ENCODE results near the gene HS6ST1. TPM values are rescaled to one million over a fixed set of nuclear protein-coding genes. Genes with fewer than 3 reads are reported as not detected.

HS6ST1 gene
- total RNA-seq, 4 donors from 2014 or later, result 16.1 to 38.6 (median 26.5) TPM

- TF ChIP-seq POLR2AphosphoS5 (IDR thresholded peaks at IDR 0.05), result no peak
- no peak for DNase-seq
- Histone ChIP-seq H3K4me3 (no peak overlapping the region), H3K27me3 (no peaks in the 10 kb centered on the region), H3K9me3 (no peaks in the 10 kb centered on the region), H3K36me3 (no peaks in the 10 kb centered on the region), H3K4me1 (peaks cover 0 to 5% (median 3%) of the 10 kb centered on the region in 4 donors), H3K27ac (no peak overlapping the region)
- intact Hi-C loops (cut with DNase I; ENCODE audit: low total_unique reads), result no loop called here
- 84% methylated on average over 12 of the region's 12 CpGs; no CpG with 5 or more reads in 1 of the 2 donors for WGBS, 2 donors (ENCODE audit: low coverage in 1 of 2)
- in situ Hi-C loops (cut with MboI; ENCODE audit: low pct_ligation_motif_present in 1 of 4, low pct_unique_long_range_greater_than_20kb in 1 of 4, low sequenced_read_pairs in 3 of 4), result no loop called here
These were observed 46.7 kb upstream of the HS6ST1 start for GRCh38 chr2:128365217-128365905.

GRCh38 chr2:128364441-128364911, 45.8 kb upstream of the HS6ST1 start:
- H3K36me3 ChIP-seq, result no peaks in the 10 kb centered on the region
- no peaks in the 10 kb centered on the region for H3K9me3 ChIP-seq
- H3K4me1 ChIP-seq, result peaks cover 0 to 5% (median 3%) of the 10 kb centered on the region in 4 donors
- H3K27ac ChIP-seq, result no peak overlapping the region
- WGBS, 2 donors (ENCODE audit: low coverage in 1 of 2), result 90% methylated on average over 8 of the region's 8 CpGs; no CpG with 5 or more reads in 1 of the 2 donors
- TF ChIP-seq CTCF (IDR thresholded peaks at IDR 0.05), result no peak
- TF ChIP-seq EP300 (IDR thresholded peaks at IDR 0.05; ENCODE audit: low read depth), result no peak
- no peak for TF ChIP-seq POLR2A (IDR thresholded peaks at IDR 0.05)
- TF ChIP-seq POLR2AphosphoS5 (IDR thresholded peaks at IDR 0.05), result no peak
- H3K4me3 ChIP-seq, result no peak overlapping the region
- no peak for DNase-seq
- H3K27me3 ChIP-seq, result no peaks in the 10 kb centered on the region
- intact Hi-C loops (cut with DNase I; ENCODE audit: low total_unique reads), result no loop called here
- in situ Hi-C loops (cut with MboI; ENCODE audit: low pct_ligation_motif_present in 1 of 4, low pct_unique_long_range_greater_than_20kb in 1 of 4, low sequenced_read_pairs in 3 of 4), result no loop called here

- WGBS, 2 donors (ENCODE audit: low coverage in 1 of 2), result 69 to 85% methylated on average over 3 to 11 of the region's 11 CpGs
- no peaks in the 10 kb centered on the region for H3K9me3 ChIP-seq
- intact Hi-C loops (cut with DNase I; ENCODE audit: low total_unique reads) (no loop called here), in situ Hi-C loops (cut with MboI; ENCODE audit: low pct_ligation_motif_present in 1 of 4, low pct_unique_long_range_greater_than_20kb in 1 of 4, low sequenced_read_pairs in 3 of 4) (no loop called here)
- TF ChIP-seq POLR2A (IDR thresholded peaks at IDR 0.05), result no peak
- H3K4me3 ChIP-seq, result no peak overlapping the region
- no peak for DNase-seq
- no peaks in the 10 kb centered on the region for H3K36me3 ChIP-seq
- H3K4me1 ChIP-seq, result peaks cover 0 to 5% (median 3%) of the 10 kb centered on the region in 4 donors
- H3K27ac ChIP-seq, result no peak overlapping the region
- H3K27me3 ChIP-seq, result no peaks in the 10 kb centered on the region
These were observed 45.3 kb upstream of the HS6ST1 start for GRCh38 chr2:128363934-128364361.

- H3K27me3 ChIP-seq, result no peaks in the 10 kb centered on the region
- WGBS, 2 donors (ENCODE audit: low coverage in 1 of 2), result 40% methylated on average over 6 of the region's 6 CpGs; no CpG with 5 or more reads in 1 of the 2 donors
- H3K4me1 ChIP-seq, result peaks cover 0 to 5% (median 3%) of the 10 kb centered on the region in 4 donors
- in situ Hi-C loops (cut with MboI; ENCODE audit: low pct_ligation_motif_present in 1 of 4, low pct_unique_long_range_greater_than_20kb in 1 of 4, low sequenced_read_pairs in 3 of 4), result no loop called here
- TF ChIP-seq POLR2A (IDR thresholded peaks at IDR 0.05) (no peak), POLR2AphosphoS5 (IDR thresholded peaks at IDR 0.05) (no peak)
- H3K4me3 ChIP-seq, result no peak overlapping the region
- H3K9me3 ChIP-seq, result no peaks in the 10 kb centered on the region
- H3K36me3 ChIP-seq, result no peaks in the 10 kb centered on the region
- peak overlapping the region in 1 of 4 donors; percentile 5 for H3K27ac ChIP-seq
- intact Hi-C loops (cut with DNase I; ENCODE audit: low total_unique reads), result no loop called here
- DNase-seq, result peak; percentile 19
These were observed 44.2 kb upstream of the HS6ST1 start for GRCh38 chr2:128362889-128363228.

- TF ChIP-seq POLR2A (IDR thresholded peaks at IDR 0.05) (no peak), CTCF (IDR thresholded peaks at IDR 0.05) (no peak), EP300 (IDR thresholded peaks at IDR 0.05; ENCODE audit: low read depth) (no peak), POLR2AphosphoS5 (IDR thresholded peaks at IDR 0.05) (no peak)
- no peak overlapping the region for H3K4me3 ChIP-seq
- DNase-seq, result no peak
- H3K4me1 ChIP-seq, result peaks cover 0 to 5% (median 3%) of the 10 kb centered on the region in 4 donors
- peak overlapping the region in 1 of 4 donors; percentile 5 for H3K27ac ChIP-seq
- 70 to 95% methylated on average over 4 to 12 of the region's 12 CpGs for WGBS, 2 donors (ENCODE audit: low coverage in 1 of 2)
- no peaks in the 10 kb centered on the region for H3K36me3 ChIP-seq
- intact Hi-C loops (cut with DNase I; ENCODE audit: low total_unique reads) (no loop called here), in situ Hi-C loops (cut with MboI; ENCODE audit: low pct_ligation_motif_present in 1 of 4, low pct_unique_long_range_greater_than_20kb in 1 of 4, low sequenced_read_pairs in 3 of 4) (no loop called here)
- H3K27me3 ChIP-seq, result no peaks in the 10 kb centered on the region
- no peaks in the 10 kb centered on the region for H3K9me3 ChIP-seq
These were observed 43.7 kb upstream of the HS6ST1 start for GRCh38 chr2:128362176-128362888.
